CD4-positive, alpha-beta T cell (primary cell): Measurements from ENCODE around the gene ARAP2. TPM values are rescaled to one million over a fixed set of nuclear protein-coding genes. Genes with fewer than 3 reads are reported as not detected.

ENCODE experiments used
- ATAC-seq: fragments of 200-7000 bp; cut with Tn5 transposase; one replicate; pipeline ENCODE4 v1.10.0; 2022; ENCODE audit warnings: mild to moderate bottlenecking; ENCODE audit not compliant: poor library complexity
- CTCF ChIA-PET: fragments of 350-600 bp; sonication (Branson Sonifier 250); formaldehyde crosslinking; loops from one replicate; lab custom pipeline; 2021; ENCODE audit warnings: antibody characterized with exemption, inconsistent platforms; lab: Charles Lee
- POLR2A ChIA-PET: fragments of 350-600 bp; sonication (Branson Sonifier 250); formaldehyde crosslinking; loops from one replicate; lab custom pipeline; 2021; ENCODE audit warnings: antibody characterized with exemption, inconsistent platforms; lab: Charles Lee
- DNase-seq, 14 experiments: peaks; one replicate each; pipeline ENCODE4 v3.0.0-alpha.2; 2013 to 2020; ENCODE audit warnings: mixed read lengths in 2 of 14
- H3K27ac ChIP-seq, 2 donors: one replicate each; pipeline versions ENCODE4 v1.5.1 to v1.7.0; 2013; ENCODE audit warnings: low read length in 2 of 2, low read depth in 1 of 2, mild to moderate bottlenecking in 1 of 2
- H3K27me3 ChIP-seq, 2 experiments: 1 replicate in 1 of 2; 2 replicates in 1 of 2; pipeline versions ENCODE4 v1.6.1 to v1.7.0; 2013; ENCODE audit warnings: low read length in 2 of 2, control low read depth in 1 of 2, mild to moderate bottlenecking in 1 of 2, moderate library complexity in 1 of 2; ENCODE audit not compliant: insufficient read depth in 2 of 2, control insufficient read depth in 1 of 2
- H3K36me3 ChIP-seq: one replicate; pipeline ENCODE4 v1.6.1; 2013; ENCODE audit warnings: low read length, control low read depth; ENCODE audit not compliant: insufficient read depth
- H3K4me1 ChIP-seq: one replicate; pipeline ENCODE4 v1.6.1; 2013; ENCODE audit warnings: low read length, control low read depth; ENCODE audit not compliant: insufficient read depth
- H3K4me3 ChIP-seq: one replicate; pipeline ENCODE4 v1.5.1; 2013; ENCODE audit warnings: mild to moderate bottlenecking, low read length, moderate library complexity
- H3K9me3 ChIP-seq, 2 experiments: 1 replicate in 1 of 2; 2 replicates in 1 of 2; pipeline versions ENCODE4 v1.6.1 to v1.7.0; 2013; ENCODE audit warnings: low read length in 2 of 2, mild to moderate bottlenecking in 2 of 2, control low read depth in 1 of 2, moderate library complexity in 1 of 2; ENCODE audit not compliant: control insufficient read depth in 1 of 2, insufficient read depth in 1 of 2
- H3K27ac Mint-ChIP-seq: one replicate; pipeline ENCODE4 v1.8.0; 2020; ENCODE audit warnings: mixed read lengths
- H3K27me3 Mint-ChIP-seq: one replicate; pipeline ENCODE4 v1.8.0; 2021; ENCODE audit warnings: mixed read lengths
- H3K36me3 Mint-ChIP-seq: one replicate; pipeline ENCODE4 v1.8.0; 2021; ENCODE audit warnings: low read depth, mixed read lengths
- H3K4me1 Mint-ChIP-seq: one replicate; pipeline ENCODE4 v1.8.0; 2021; ENCODE audit warnings: low read depth, mixed read lengths
- H3K4me3 Mint-ChIP-seq: one replicate; pipeline ENCODE4 v1.8.0; 2020; ENCODE audit warnings: mild to moderate bottlenecking, mixed read lengths
- H3K9me3 Mint-ChIP-seq: one replicate; pipeline ENCODE4 v1.8.0; 2020; ENCODE audit warnings: mixed read lengths
- intact Hi-C, 2 experiments: fragments of 100-400 bp; cut with DNase I in 1 of 2; cut with micrococcal nuclease in 1 of 2; formaldehyde crosslinking; loops; one replicate each; pipeline versions ENCODE4 v1.15.1 to v1.9.0; 2023 to 2025; cut with DNase I, micrococcal nuclease
- total RNA-seq, 174 experiments: library from RNA in 2 of 174; stranded (reverse) in 2 of 174; gene quantifications; one replicate each; pipeline ENCODE4 v1.2.3 and lab custom pipeline; 2021 to 2026
- TF ChIP-seq, protein P1 (sequence below): fragments of 200-600 bp; IDR thresholded peaks from one replicate; pipeline ENCODE4 v1.8.0; 2022; ENCODE audit warnings: antibody characterized with exemption, mild to moderate bottlenecking

The ARAP2 gene
- total RNA-seq, 2 experiments from 2014 or later, result 54.3 to 63.4 TPM

- no peaks in the 10 kb centered on the region for H3K27me3 ChIP-seq
- H3K4me1 Mint-ChIP-seq, result peaks cover 42% of the 10 kb centered on the region
- H3K36me3 ChIP-seq, result no peaks in the 10 kb centered on the region
- no peak overlapping the region for H3K4me3 Mint-ChIP-seq
- H3K27ac Mint-ChIP-seq, result peak overlapping the region; percentile 74
- intact Hi-C loops, result no loop called here
- H3K9me3 Mint-ChIP-seq, result no peaks in the 10 kb centered on the region
- no peak for ATAC-seq
- H3K27ac ChIP-seq, result no peak overlapping the region
- no peaks in the 10 kb centered on the region for H3K27me3 Mint-ChIP-seq
- ChIA-PET CTCF (interaction anchor here (1.4 to 1.7 kb wide), 2 partner anchors 24 to 125 kb away, joined by 3 to 4 read pairs; no protein-coding TSS in a partner anchor), POLR2A (interaction anchor here (2.8 kb wide), 1 partner anchor 11 kb away, joined by 10 read pairs; no protein-coding TSS in a partner anchor)
- H3K4me1 ChIP-seq, result no peaks in the 10 kb centered on the region
- TF ChIP-seq, protein P1, sequence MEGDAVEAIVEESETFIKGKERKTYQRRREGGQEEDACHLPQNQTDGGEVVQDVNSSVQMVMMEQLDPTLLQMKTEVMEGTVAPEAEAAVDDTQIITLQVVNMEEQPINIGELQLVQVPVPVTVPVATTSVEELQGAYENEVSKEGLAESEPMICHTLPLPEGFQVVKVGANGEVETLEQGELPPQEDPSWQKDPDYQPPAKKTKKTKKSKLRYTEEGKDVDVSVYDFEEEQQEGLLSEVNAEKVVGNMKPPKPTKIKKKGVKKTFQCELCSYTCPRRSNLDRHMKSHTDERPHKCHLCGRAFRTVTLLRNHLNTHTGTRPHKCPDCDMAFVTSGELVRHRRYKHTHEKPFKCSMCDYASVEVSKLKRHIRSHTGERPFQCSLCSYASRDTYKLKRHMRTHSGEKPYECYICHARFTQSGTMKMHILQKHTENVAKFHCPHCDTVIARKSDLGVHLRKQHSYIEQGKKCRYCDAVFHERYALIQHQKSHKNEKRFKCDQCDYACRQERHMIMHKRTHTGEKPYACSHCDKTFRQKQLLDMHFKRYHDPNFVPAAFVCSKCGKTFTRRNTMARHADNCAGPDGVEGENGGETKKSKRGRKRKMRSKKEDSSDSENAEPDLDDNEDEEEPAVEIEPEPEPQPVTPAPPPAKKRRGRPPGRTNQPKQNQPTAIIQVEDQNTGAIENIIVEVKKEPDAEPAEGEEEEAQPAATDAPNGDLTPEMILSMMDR, result no peak
- no peak overlapping the region for H3K4me3 ChIP-seq
- H3K9me3 ChIP-seq, result no peaks in the 10 kb centered on the region
- H3K36me3 Mint-ChIP-seq, result no peaks in the 10 kb centered on the region
- DNase-seq, result no peak
Measured at GRCh38 chr4:36269533-36270173, 25.3 kb upstream of the ARAP2 start.

- ChIA-PET POLR2A (interaction anchor here (2.8 to 3.4 kb wide), 2 partner anchors 10 to 25 kb away, joined by 10 to 24 read pairs; partner anchors contain the start of gene ARAP2), CTCF (interaction anchor here (1.4 to 1.7 kb wide), 2 partner anchors 17 to 24 kb away, joined by 4 read pairs; no protein-coding TSS in a partner anchor)
- intact Hi-C loops, result no loop called here
- H3K36me3 Mint-ChIP-seq, result no peaks in the 10 kb centered on the region
- no peaks in the 10 kb centered on the region for H3K4me1 ChIP-seq
- H3K27ac Mint-ChIP-seq, result peak overlapping the region; percentile 74
- H3K27me3 ChIP-seq, result no peaks in the 10 kb centered on the region
- ATAC-seq (peak; percentile 92), DNase-seq (peak in 6 of 14 experiments; percentile 11 to 87 (median 58))
- no peaks in the 10 kb centered on the region for H3K9me3 ChIP-seq
- H3K27me3 Mint-ChIP-seq, result no peaks in the 10 kb centered on the region
- no peaks in the 10 kb centered on the region for H3K9me3 Mint-ChIP-seq
- H3K27ac ChIP-seq, result peak overlapping the region in 1 of 2 donors; percentile 35
- H3K4me1 Mint-ChIP-seq, result peaks cover 42% of the 10 kb centered on the region
- H3K4me3 Mint-ChIP-seq, result no peak overlapping the region
- TF ChIP-seq, protein P1, result no peak
- no peaks in the 10 kb centered on the region for H3K36me3 ChIP-seq
- no peak overlapping the region for H3K4me3 ChIP-seq
Measured at GRCh38 chr4:36269101-36269500, 24.8 kb upstream of the ARAP2 start.

DNA sequence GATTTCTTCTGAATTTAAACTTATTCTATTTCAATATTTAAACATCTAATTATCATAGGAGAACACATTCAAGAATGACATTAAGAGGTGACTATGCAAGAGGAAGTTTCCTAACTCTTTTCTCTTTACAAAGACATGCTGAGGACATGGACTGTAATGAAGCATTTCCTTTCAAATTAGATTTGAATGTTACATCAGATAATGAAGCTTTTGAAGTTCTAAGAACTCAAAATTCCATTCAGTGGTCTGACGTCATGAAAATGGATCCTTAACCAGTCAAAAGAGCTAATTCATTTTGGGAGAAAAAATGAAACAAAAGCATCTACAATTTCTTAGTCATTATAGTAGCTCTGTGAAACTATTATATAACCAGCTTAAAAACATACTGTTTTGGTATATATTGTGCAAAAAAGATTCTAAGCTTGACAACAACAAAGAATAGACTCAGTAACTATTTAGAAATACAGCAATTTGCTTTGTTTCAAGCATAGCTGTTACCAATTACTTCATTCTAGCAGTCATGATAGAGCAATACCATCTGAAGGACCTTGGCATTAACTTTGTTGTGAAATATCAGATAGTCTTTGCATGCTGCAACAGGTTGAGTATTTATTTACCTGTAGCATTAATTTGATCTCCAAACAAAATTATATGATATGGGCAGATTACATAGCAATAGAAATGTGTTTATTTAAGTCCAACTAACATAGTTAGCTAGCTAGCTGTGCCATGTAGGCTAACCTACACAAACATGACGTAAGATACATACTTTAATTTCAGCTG, 23.4 kb upstream of the ARAP2 start:
- peak in 2 of 14 experiments; percentile 48 to 53 for DNase-seq
- Histone ChIP-seq H3K27me3 (no peaks in the 10 kb centered on the region), H3K4me1 (no peaks in the 10 kb centered on the region), H3K9me3 (no peaks in the 10 kb centered on the region), H3K27ac (no peak overlapping the region), H3K4me3 (no peak overlapping the region), H3K36me3 (no peaks in the 10 kb centered on the region)
- Mint-ChIP-seq H3K4me1 (peaks cover 42% of the 10 kb centered on the region), H3K4me3 (no peak overlapping the region), H3K36me3 (no peaks in the 10 kb centered on the region), H3K9me3 (no peaks in the 10 kb centered on the region), H3K27me3 (no peaks in the 10 kb centered on the region), H3K27ac (peak overlapping the region; percentile 74)
- ChIA-PET CTCF (interaction anchor here (0.8 to 1.9 kb wide), 3 partner anchors 15 to 132 kb away, joined by 3 to 4 read pairs (median 4); no protein-coding TSS in a partner anchor), POLR2A (interaction anchor here (0.9 to 3.4 kb wide), 5 partner anchors 9 to 32 kb away, joined by 3 to 24 read pairs (median 3); partner anchors contain the start of gene ARAP2)
- ATAC-seq, result peak; percentile 34
- intact Hi-C loops, result no loop called here
- TF ChIP-seq, protein P1, result no peak
